ENCODE measurements around the gene SDCCAG8. TPM values are rescaled to one million over a fixed set of nuclear protein-coding genes. Genes with fewer than 3 reads are reported as not detected.
A peak's percentile ranks its signal among the peaks of the same experiment; 100 is the strongest.
"Not testable (repeated sequence)": the region's sequence is repeated elsewhere in the genome, so short reads cannot be mapped to it uniquely, and the experiment has no call there.

Gene SDCCAG8
- 35.6 TPM for total RNA-seq
- 44.2 TPM for polyA plus RNA-seq
- long read RNA-seq, donor 1: 0 reads
- long read RNA-seq, donor 2, partial matches to known transcripts: 6 of 9 reads
- long read RNA-seq, donor 2, other reads (novel, unspliced or antisense): 0 of 9 reads
- long read RNA-seq, donor 3, partial matches to known transcripts: 6 of 6 reads
- long read RNA-seq, donor 3, other reads (novel, unspliced or antisense): 0 of 6 reads
- long read RNA-seq, donor 4: 0 reads
- long read RNA-seq, donor 5, partial matches to known transcripts: 13 of 13 reads
- long read RNA-seq, donor 5, other reads (novel, unspliced or antisense): 0 of 13 reads
- long read RNA-seq, donor 6, partial matches to known transcripts: 0 of 4 reads
- long read RNA-seq, donor 6, other reads (novel, unspliced or antisense): 0 of 4 reads
- long read RNA-seq, donor 7, partial matches to known transcripts: 0 of 4 reads
- long read RNA-seq, donor 7, other reads (novel, unspliced or antisense): 0 of 4 reads
- long read RNA-seq, donor 8: 0 reads
- long read RNA-seq, donor 9: 0 reads
- long read RNA-seq, donor 10: 0 reads

DNA sequence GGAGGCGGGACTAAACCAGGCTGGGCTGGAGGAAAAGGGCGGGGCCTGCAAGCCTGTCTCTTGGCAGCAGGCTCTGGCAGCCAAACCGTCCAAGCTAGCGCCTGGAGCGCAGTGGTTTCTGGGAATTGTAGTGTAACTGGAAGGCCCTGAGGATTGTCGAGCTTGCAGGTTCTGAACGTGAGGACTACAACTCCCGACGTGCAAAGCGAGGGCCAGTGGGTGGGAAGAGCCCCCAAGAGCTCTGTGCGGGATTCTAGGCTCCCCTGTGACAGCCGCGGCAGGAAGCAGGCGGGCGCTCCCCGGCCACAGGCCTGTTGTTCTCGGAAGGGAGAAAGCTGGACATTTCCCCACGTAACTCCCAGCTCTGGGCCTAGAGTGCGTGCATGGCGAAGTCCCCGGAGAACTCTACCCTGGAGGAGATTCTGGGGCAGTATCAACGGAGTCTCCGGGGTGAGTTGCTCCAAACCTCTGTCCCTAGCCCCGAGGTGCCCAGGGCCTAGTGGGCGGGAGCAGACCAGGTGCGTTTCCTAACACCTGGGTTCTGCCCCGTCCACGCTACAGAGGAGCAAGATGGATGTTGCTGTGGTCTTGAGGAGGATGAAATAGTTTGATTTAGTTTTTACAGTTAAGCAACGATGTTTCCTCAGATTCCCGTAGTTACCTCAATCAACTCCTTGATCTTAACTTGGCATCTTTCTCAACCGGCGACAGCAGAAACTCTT is at the start of gene SDCCAG8:
SDCCAG8 (plus strand) TSS at position 251 of the 722 bp plus-strand sequence; CDS start at position 384, 133 bp downstream.
- peak; percentile 99 to 100 (median 100) for DNase-seq (ENCODE audit: low read depth in 6 of 9, low spot score in 9 of 9)
- peaks cover 7 to 9% of the 10 kb centered on the region in 2 donors for H3K4me1 ChIP-seq (ENCODE audit: control insufficient read depth in 2 of 2, insufficient read depth in 2 of 2, low read length in 2 of 2)
- H3K27me3 ChIP-seq (ENCODE audit: control insufficient read depth in 2 of 2, insufficient read depth in 1 of 2, low read length in 1 of 2): no peaks in the 10 kb centered on the region
- H3K9me3 ChIP-seq (ENCODE audit: control insufficient read depth in 2 of 2, insufficient read depth in 1 of 2, low read length in 1 of 2): no peaks in the 10 kb centered on the region
- peak within 1 kb of the TSS; percentile 96 to 99 for H3K27ac ChIP-seq (ENCODE audit: low read depth in 1 of 2, low read length in 1 of 2)
- H3K36me3 ChIP-seq (ENCODE audit: control insufficient read depth in 2 of 2, insufficient read depth in 2 of 2, low read length in 1 of 2): no peaks in the 10 kb centered on the region
- under 1% methylated on average over 32 of the region's 32 CpGs for WGBS
- H3K4me3 ChIP-seq (ENCODE audit: low read length in 2 of 2): peak within 1 kb of the TSS; percentile 79 to 82

DNA sequence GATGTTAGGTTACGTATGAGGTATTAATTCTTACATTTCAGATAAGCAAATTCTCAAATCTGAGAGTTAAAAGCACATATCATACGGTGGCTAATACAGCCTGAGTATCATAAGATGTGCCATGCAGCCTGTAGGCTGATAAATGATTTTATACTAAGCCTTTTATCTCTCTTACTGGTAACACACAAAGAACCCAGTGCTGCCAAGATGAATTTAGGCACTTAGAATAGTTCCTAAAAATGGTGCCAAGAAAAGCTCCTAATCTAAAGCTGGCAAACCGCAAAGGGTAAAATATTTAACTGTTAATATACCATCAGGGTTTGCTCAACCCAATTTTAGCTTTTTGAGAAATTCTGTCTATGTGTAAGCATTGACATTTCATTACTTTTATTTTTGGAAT is 43.9 kb upstream of the SDCCAG8 start:
- not testable (repeated sequence) for H3K27me3 ChIP-seq (ENCODE audit: control insufficient read depth in 2 of 2, insufficient read depth in 1 of 2, low read length in 1 of 2); H3K36me3 ChIP-seq (ENCODE audit: control insufficient read depth in 2 of 2, insufficient read depth in 2 of 2, low read length in 1 of 2); H3K4me3 ChIP-seq (ENCODE audit: low read length in 2 of 2); H3K9me3 ChIP-seq (ENCODE audit: control insufficient read depth in 2 of 2, insufficient read depth in 1 of 2, low read length in 1 of 2); H3K4me1 ChIP-seq (ENCODE audit: control insufficient read depth in 2 of 2, insufficient read depth in 2 of 2, low read length in 2 of 2); DNase-seq (ENCODE audit: low read depth in 6 of 9, low spot score in 9 of 9); H3K27ac ChIP-seq (ENCODE audit: low read depth in 1 of 2, low read length in 1 of 2)
- WGBS: 93% methylated on average over 2 of the region's 3 CpGs

DNA sequence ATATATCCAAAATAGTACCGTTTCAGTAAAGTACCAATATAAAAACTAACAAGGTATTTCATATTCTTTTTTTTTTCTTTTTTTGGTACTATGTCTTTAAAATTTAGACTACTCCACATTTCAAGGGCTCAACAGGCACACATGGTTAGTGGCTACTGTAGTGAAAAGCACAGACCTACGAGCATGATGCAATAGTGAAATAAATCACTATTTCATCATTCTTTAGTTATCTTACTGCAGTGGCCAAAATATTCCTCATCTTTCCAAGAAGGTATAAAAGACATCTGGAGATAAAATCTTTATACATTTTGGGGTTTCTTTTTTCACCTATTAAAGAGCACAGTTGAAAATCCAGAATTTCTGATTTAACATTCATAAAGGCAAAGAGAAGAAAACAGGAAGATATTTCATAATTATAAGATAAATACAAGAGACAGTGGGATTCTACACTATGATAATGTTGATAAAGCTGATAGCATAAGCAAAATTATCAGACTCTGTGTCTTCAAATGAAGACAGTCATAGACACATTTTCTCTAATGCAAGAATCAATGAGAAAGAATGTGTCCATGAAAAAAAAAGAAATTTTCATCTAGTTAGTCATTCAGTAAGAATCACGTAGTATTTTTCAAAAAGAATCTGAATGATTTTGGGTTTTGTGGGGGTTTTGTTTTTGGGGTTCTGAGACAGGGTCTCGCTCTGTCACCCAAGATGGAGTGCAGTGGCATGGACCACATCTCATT is 42.6 kb upstream of the SDCCAG8 start:
- H3K27me3 ChIP-seq (ENCODE audit: control insufficient read depth in 2 of 2, insufficient read depth in 1 of 2, low read length in 1 of 2): no peaks in the 10 kb centered on the region
- WGBS: 97% methylated on average over 4 of the region's 4 CpGs
- no peak overlapping the region for H3K4me3 ChIP-seq (ENCODE audit: low read length in 2 of 2)
- H3K27ac ChIP-seq (ENCODE audit: low read depth in 1 of 2, low read length in 1 of 2): no peak overlapping the region
- no peak for DNase-seq (ENCODE audit: low read depth in 6 of 9, low spot score in 9 of 9)
- H3K9me3 ChIP-seq (ENCODE audit: control insufficient read depth in 2 of 2, insufficient read depth in 1 of 2, low read length in 1 of 2): no peaks in the 10 kb centered on the region
- peaks cover 0 to 14% of the 10 kb centered on the region in 2 donors for H3K36me3 ChIP-seq (ENCODE audit: control insufficient read depth in 2 of 2, insufficient read depth in 2 of 2, low read length in 1 of 2)
- no peaks in the 10 kb centered on the region for H3K4me1 ChIP-seq (ENCODE audit: control insufficient read depth in 2 of 2, insufficient read depth in 2 of 2, low read length in 2 of 2)

DNA sequence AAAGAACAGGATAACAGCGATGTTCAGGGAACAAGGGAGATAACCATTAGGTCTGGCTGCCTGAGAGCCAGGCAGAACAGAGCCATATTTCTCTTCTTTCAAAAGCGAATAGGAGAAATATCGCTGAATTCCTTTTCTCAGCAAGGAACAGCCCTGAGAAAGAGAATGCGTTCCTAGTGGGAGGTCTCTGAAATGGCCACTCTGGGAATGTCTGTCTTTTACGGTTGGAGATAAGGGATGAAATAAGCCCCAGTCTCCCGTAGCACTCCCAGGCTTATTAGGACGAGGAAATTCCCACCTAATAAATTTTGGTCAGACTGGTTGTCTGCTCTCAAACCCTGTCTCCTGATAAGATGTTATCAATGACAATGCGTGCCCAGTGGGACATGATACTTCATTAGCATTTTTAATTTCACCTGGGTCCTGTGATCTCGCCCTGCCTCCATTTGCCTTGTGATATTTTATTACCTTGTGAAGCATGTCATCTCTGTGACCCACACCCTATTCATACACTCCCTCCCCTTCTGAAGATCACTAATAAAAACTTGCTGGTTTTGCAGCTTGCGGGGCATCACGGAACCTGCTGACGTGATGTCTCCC is 40.5 kb upstream of the SDCCAG8 start:
- H3K27me3 ChIP-seq (ENCODE audit: control insufficient read depth in 2 of 2, insufficient read depth in 1 of 2, low read length in 1 of 2); H3K27ac ChIP-seq (ENCODE audit: low read depth in 1 of 2, low read length in 1 of 2); H3K4me1 ChIP-seq (ENCODE audit: control insufficient read depth in 2 of 2, insufficient read depth in 2 of 2, low read length in 2 of 2); H3K9me3 ChIP-seq (ENCODE audit: control insufficient read depth in 2 of 2, insufficient read depth in 1 of 2, low read length in 1 of 2); H3K4me3 ChIP-seq (ENCODE audit: low read length in 2 of 2); DNase-seq (ENCODE audit: low read depth in 6 of 9, low spot score in 9 of 9): not testable (repeated sequence)
- 89% methylated on average over 11 of the region's 12 CpGs for WGBS
- peaks cover 0 to 27% of the 10 kb centered on the region in 2 donors for H3K36me3 ChIP-seq (ENCODE audit: control insufficient read depth in 2 of 2, insufficient read depth in 2 of 2, low read length in 1 of 2)

DNA sequence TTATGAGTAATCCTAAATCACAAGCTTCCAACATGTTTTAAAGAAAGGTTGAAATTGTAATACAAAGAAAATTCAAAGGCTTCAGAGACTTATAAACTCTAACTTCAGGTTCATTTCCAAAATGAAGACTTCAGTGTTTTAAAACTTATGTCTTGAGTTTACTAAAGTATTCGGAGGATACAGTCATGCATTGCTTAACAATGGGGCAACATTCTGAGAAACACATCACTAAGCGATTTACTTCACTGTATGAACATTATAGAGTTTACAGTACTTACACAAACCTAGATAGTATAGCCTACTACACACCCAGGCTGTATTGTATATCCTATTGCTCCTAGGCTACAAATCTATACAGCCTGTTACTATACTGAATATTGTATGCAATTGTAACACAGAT is 39.1 kb upstream of the SDCCAG8 start:
- Histone ChIP-seq H3K27ac (ENCODE audit: low read depth in 1 of 2, low read length in 1 of 2) (no peak overlapping the region), H3K4me3 (ENCODE audit: low read length in 2 of 2) (no peak overlapping the region), H3K9me3 (ENCODE audit: control insufficient read depth in 2 of 2, insufficient read depth in 1 of 2, low read length in 1 of 2) (no peaks in the 10 kb centered on the region), H3K4me1 (ENCODE audit: control insufficient read depth in 2 of 2, insufficient read depth in 2 of 2, low read length in 2 of 2) (no peaks in the 10 kb centered on the region), H3K27me3 (ENCODE audit: control insufficient read depth in 2 of 2, insufficient read depth in 1 of 2, low read length in 1 of 2) (no peaks in the 10 kb centered on the region), H3K36me3 (ENCODE audit: control insufficient read depth in 2 of 2, insufficient read depth in 2 of 2, low read length in 1 of 2) (peaks cover 4 to 37% of the 10 kb centered on the region in 2 donors)
- 96% methylated on average over 2 of the region's 2 CpGs for WGBS
- DNase-seq (ENCODE audit: low read depth in 6 of 9, low spot score in 9 of 9): no peak

DNA sequence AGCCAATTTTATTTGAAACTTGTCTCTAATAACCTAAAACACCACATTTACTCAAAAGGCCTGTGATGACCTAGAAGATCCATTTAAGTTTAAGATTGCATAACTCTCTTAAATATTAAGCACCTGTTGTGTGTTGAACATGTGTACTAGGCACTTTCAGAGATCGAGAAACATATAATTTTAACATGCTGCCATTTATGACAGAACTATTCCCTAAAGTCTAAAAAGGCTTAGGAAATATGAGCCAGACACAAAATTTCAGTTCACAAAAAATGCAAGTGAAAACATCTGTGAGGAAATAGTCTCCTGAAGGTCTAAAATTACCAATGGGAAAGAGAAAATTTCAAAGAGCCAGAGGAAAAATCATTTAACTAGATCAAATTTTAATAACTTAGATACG is 38.5 kb upstream of the SDCCAG8 start:
- Histone ChIP-seq H3K9me3 (ENCODE audit: control insufficient read depth in 2 of 2, insufficient read depth in 1 of 2, low read length in 1 of 2) (no peaks in the 10 kb centered on the region), H3K27ac (ENCODE audit: low read depth in 1 of 2, low read length in 1 of 2) (no peak overlapping the region), H3K27me3 (ENCODE audit: control insufficient read depth in 2 of 2, insufficient read depth in 1 of 2, low read length in 1 of 2) (no peaks in the 10 kb centered on the region), H3K4me1 (ENCODE audit: control insufficient read depth in 2 of 2, insufficient read depth in 2 of 2, low read length in 2 of 2) (no peaks in the 10 kb centered on the region), H3K36me3 (ENCODE audit: control insufficient read depth in 2 of 2, insufficient read depth in 2 of 2, low read length in 1 of 2) (peaks cover 4 to 40% of the 10 kb centered on the region in 2 donors), H3K4me3 (ENCODE audit: low read length in 2 of 2) (no peak overlapping the region)
- no peak for DNase-seq (ENCODE audit: low read depth in 6 of 9, low spot score in 9 of 9)
- WGBS: 97% methylated on average over 2 of the region's 2 CpGs

DNA sequence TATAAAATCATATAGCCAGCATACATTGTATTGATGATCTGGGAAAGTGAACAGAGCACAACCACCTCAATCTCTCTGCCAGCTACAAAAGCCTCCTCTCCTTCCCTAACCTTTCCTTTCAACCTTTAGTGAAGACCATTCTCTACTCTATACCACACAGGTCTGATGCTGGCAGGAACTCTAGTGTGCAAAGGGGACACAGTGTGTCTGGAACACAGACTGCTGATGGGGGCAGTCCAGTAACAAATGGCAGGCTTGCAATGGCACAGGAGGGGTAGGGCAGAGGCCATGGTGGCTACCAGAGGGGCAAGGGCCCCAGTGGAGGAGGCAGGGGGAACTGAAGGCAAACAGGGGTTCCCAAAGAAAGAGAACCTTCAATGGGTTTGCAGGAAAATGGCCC is 37.8 kb upstream of the SDCCAG8 start:
- no peak for DNase-seq (ENCODE audit: low read depth in 6 of 9, low spot score in 9 of 9)
- no peak overlapping the region for H3K27ac ChIP-seq (ENCODE audit: low read depth in 1 of 2, low read length in 1 of 2)
- H3K4me3 ChIP-seq (ENCODE audit: low read length in 2 of 2): no peak overlapping the region
- H3K27me3 ChIP-seq (ENCODE audit: control insufficient read depth in 2 of 2, insufficient read depth in 1 of 2, low read length in 1 of 2): no peaks in the 10 kb centered on the region
- no peaks in the 10 kb centered on the region for H3K9me3 ChIP-seq (ENCODE audit: control insufficient read depth in 2 of 2, insufficient read depth in 1 of 2, low read length in 1 of 2)
- no peaks in the 10 kb centered on the region for H3K4me1 ChIP-seq (ENCODE audit: control insufficient read depth in 2 of 2, insufficient read depth in 2 of 2, low read length in 2 of 2)
- peaks cover 7 to 44% of the 10 kb centered on the region in 2 donors for H3K36me3 ChIP-seq (ENCODE audit: control insufficient read depth in 2 of 2, insufficient read depth in 2 of 2, low read length in 1 of 2)

DNA sequence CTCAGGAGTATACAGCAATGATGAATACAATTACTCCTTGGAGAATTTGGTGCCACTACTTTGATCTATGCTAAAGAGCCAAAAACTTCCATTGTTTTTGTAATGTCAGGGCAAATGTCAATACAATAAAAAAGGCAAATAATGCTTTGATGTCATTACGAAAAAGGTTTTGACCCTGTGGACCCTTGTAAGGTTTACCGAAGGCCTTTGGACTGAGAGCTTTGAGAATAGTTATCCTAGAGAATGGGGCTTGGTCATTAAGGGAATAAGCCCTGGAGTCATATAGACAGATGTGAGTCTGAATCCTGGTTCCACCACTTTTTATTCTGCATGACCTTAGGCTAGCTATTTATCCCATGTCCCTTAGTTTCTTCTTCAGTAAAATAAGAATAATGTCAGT is 28.2 kb upstream of the SDCCAG8 start:
- Histone ChIP-seq H3K9me3 (ENCODE audit: control insufficient read depth in 2 of 2, insufficient read depth in 1 of 2, low read length in 1 of 2) (peaks cover 7 to 11% of the 10 kb centered on the region in 2 donors), H3K4me1 (ENCODE audit: control insufficient read depth in 2 of 2, insufficient read depth in 2 of 2, low read length in 2 of 2) (no peaks in the 10 kb centered on the region), H3K4me3 (ENCODE audit: low read length in 2 of 2) (no peak overlapping the region), H3K27ac (ENCODE audit: low read depth in 1 of 2, low read length in 1 of 2) (no peak overlapping the region), H3K36me3 (ENCODE audit: control insufficient read depth in 2 of 2, insufficient read depth in 2 of 2, low read length in 1 of 2) (peaks cover under 1 to 18% of the 10 kb centered on the region in 2 donors), H3K27me3 (ENCODE audit: control insufficient read depth in 2 of 2, insufficient read depth in 1 of 2, low read length in 1 of 2) (no peaks in the 10 kb centered on the region)
- WGBS: over 99% methylated on average over 2 of the region's 2 CpGs
- no peak for DNase-seq (ENCODE audit: low read depth in 6 of 9, low spot score in 9 of 9)
